Measurements from ENCODE around the gene MMP24.
"Not testable (repeated sequence)": the region's sequence is repeated elsewhere in the genome, so short reads cannot be mapped to it uniquely, and the experiment has no call there.

Gene MMP24

DNA sequence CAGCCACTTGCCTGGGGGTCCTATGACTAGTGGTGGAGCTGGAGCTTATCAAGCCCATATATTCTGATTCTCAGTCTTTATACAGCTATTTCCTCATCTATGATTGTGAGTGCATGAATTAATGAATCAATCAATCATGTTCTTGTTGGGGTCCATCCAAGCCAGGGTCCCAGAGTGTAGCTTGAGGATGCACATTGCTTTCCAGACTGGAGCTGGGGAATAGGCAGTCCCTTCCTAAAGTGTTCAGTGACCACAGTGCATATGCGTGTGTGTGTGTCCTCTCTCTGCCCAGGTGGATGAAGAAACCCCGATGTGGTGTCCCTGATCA, 25.1 kb downstream of the MMP24 start:
- no peaks in the 10 kb centered on the region for H3K36me3 ChIP-seq (ENCODE audit: control insufficient read depth, low read length)
- H3F3A ChIP-seq (ENCODE audit: control insufficient read depth, insufficient read depth), result no peaks in the 10 kb centered on the region
- no peaks in the 10 kb centered on the region for H3K9me2 ChIP-seq (replicated peaks; ENCODE audit: control insufficient read depth, low read length)
- H3K79me2 ChIP-seq (ENCODE audit: control insufficient read depth, low read length), result no peaks in the 10 kb centered on the region
- H4K20me1 ChIP-seq (ENCODE audit: control insufficient read depth, insufficient read depth, low read depth, low read length), result no peaks in the 10 kb centered on the region
- TF ChIP-seq EZH2phosphoT487 (IDR thresholded peaks at IDR 0.05; ENCODE audit: borderline replicate concordance, low read length), result no peak
- TF ChIP-seq, protein P1, sequence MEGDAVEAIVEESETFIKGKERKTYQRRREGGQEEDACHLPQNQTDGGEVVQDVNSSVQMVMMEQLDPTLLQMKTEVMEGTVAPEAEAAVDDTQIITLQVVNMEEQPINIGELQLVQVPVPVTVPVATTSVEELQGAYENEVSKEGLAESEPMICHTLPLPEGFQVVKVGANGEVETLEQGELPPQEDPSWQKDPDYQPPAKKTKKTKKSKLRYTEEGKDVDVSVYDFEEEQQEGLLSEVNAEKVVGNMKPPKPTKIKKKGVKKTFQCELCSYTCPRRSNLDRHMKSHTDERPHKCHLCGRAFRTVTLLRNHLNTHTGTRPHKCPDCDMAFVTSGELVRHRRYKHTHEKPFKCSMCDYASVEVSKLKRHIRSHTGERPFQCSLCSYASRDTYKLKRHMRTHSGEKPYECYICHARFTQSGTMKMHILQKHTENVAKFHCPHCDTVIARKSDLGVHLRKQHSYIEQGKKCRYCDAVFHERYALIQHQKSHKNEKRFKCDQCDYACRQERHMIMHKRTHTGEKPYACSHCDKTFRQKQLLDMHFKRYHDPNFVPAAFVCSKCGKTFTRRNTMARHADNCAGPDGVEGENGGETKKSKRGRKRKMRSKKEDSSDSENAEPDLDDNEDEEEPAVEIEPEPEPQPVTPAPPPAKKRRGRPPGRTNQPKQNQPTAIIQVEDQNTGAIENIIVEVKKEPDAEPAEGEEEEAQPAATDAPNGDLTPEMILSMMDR (IDR thresholded peaks at IDR 0.05; ENCODE audit: low read depth, low read length, poor library complexity, severe bottlenecking), result no peak
- H3K4me1 ChIP-seq (ENCODE audit: control insufficient read depth, low read length), result no peaks in the 10 kb centered on the region
- no peak overlapping the region for H3K4me3 ChIP-seq (ENCODE audit: low read length)
- H3K27me3 ChIP-seq (ENCODE audit: control insufficient read depth, low read length), result no peaks in the 10 kb centered on the region
- H3K9me3 ChIP-seq (ENCODE audit: control insufficient read depth, insufficient read depth, low read length), result no peaks in the 10 kb centered on the region
- H3K27ac ChIP-seq (ENCODE audit: low read depth, low read length), result no peak overlapping the region
- H3K4me2 ChIP-seq (ENCODE audit: low read length), result no peak overlapping the region

DNA sequence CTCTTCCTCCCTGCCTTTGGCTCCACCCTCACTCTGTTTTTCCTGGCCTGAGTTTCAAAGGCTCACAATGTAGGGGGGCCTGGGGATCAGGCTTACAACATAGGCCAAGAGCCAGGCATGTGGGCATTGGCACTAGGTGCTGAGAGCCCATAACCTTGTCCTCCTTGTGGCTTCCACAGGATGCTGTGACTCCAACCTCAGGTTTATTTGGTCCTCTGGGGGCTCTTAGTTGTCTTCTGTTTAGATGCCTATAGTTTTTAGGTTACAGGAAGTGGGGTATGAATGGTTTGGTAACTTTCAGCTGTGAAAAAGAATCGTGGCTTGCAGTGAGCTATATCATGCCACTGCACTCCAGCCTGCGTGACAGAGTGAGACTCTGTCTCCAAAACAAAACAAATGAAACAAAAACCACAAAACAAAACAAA, 25.6 kb downstream of the MMP24 start:
- Histone ChIP-seq H3F3A (ENCODE audit: control insufficient read depth, insufficient read depth) (no peaks in the 10 kb centered on the region), H3K36me3 (ENCODE audit: control insufficient read depth, low read length) (no peaks in the 10 kb centered on the region), H3K4me1 (ENCODE audit: control insufficient read depth, low read length) (no peaks in the 10 kb centered on the region), H3K4me2 (ENCODE audit: low read length) (no peak overlapping the region), H4K20me1 (ENCODE audit: control insufficient read depth, insufficient read depth, low read depth, low read length) (no peaks in the 10 kb centered on the region), H3K4me3 (ENCODE audit: low read length) (no peak overlapping the region), H3K27ac (ENCODE audit: low read depth, low read length) (no peak overlapping the region), H3K9me2 (replicated peaks; ENCODE audit: control insufficient read depth, low read length) (no peaks in the 10 kb centered on the region), H3K9me3 (ENCODE audit: control insufficient read depth, insufficient read depth, low read length) (no peaks in the 10 kb centered on the region), H3K27me3 (ENCODE audit: control insufficient read depth, low read length) (no peaks in the 10 kb centered on the region), H3K79me2 (ENCODE audit: control insufficient read depth, low read length) (no peaks in the 10 kb centered on the region)
- TF ChIP-seq, protein P1 (IDR thresholded peaks at IDR 0.05; ENCODE audit: low read depth, low read length, poor library complexity, severe bottlenecking), result no peak
- TF ChIP-seq EZH2phosphoT487 (IDR thresholded peaks at IDR 0.05; ENCODE audit: borderline replicate concordance, low read length), result no peak

DNA sequence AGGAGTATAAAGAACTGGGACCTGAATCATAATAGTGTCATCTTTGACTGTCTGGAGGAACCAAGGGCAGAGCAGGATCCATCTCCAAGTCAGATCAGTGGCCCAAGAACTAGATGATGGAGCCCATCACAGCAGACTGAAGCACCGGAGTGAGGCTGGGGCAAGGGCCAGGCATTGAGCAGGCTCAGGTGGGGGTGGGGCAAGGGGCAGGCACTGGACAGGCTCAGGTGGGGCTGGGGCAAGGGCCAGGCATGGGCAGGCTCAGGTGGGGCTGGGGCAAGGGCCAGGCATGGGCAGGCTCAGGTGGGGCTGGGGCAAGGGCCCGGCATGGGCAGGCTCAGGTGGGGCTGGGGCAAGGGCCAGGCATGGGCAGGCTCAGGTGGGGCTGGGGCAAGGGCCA, 26.1 kb downstream of the MMP24 start:
- H3K9me3 ChIP-seq (ENCODE audit: control insufficient read depth, insufficient read depth, low read length); H3K27me3 ChIP-seq (ENCODE audit: control insufficient read depth, low read length); H3K27ac ChIP-seq (ENCODE audit: low read depth, low read length); H3K4me3 ChIP-seq (ENCODE audit: low read length); H3K4me2 ChIP-seq (ENCODE audit: low read length); H3K9me2 ChIP-seq (replicated peaks; ENCODE audit: control insufficient read depth, low read length); H3K4me1 ChIP-seq (ENCODE audit: control insufficient read depth, low read length); H3K36me3 ChIP-seq (ENCODE audit: control insufficient read depth, low read length); H4K20me1 ChIP-seq (ENCODE audit: control insufficient read depth, insufficient read depth, low read depth, low read length); H3F3A ChIP-seq (ENCODE audit: control insufficient read depth, insufficient read depth); H3K79me2 ChIP-seq (ENCODE audit: control insufficient read depth, low read length): not testable (repeated sequence)

DNA sequence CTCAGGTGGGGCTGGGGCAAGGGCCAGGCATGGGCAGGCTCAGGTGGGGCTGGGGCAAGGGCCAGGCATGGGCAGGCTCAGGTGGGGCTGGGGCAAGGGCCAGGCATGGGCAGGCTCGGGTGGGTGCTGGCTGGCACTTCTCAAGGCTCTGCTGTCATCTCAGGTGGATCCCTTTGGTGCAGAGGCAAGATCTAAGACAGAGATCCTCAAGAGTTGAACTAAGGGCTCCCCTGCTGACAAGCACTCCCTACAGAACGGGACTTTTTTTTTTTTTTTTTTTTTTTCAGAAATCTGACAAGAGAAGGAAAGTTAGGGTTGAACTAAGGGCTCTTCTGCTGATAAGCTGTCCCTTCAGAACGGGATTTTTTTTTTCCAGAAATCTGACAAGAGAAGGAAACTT, 26.5 kb downstream of the MMP24 start:
- H3K4me1 ChIP-seq (ENCODE audit: control insufficient read depth, low read length), result no peaks in the 10 kb centered on the region
- TF ChIP-seq, protein P1 (IDR thresholded peaks at IDR 0.05; ENCODE audit: low read depth, low read length, poor library complexity, severe bottlenecking), result no peak
- no peak for TF ChIP-seq EZH2phosphoT487 (IDR thresholded peaks at IDR 0.05; ENCODE audit: borderline replicate concordance, low read length)

More for the DNA sequence above, 26.5 kb downstream of the MMP24 start:
- Histone ChIP-seq H3K27ac (ENCODE audit: low read depth, low read length) (no peak overlapping the region), H3F3A (ENCODE audit: control insufficient read depth, insufficient read depth) (no peaks in the 10 kb centered on the region), H3K9me2 (replicated peaks; ENCODE audit: control insufficient read depth, low read length) (no peaks in the 10 kb centered on the region), H3K4me2 (ENCODE audit: low read length) (no peak overlapping the region), H3K79me2 (ENCODE audit: control insufficient read depth, low read length) (no peaks in the 10 kb centered on the region), H3K27me3 (ENCODE audit: control insufficient read depth, low read length) (no peaks in the 10 kb centered on the region), H3K4me3 (ENCODE audit: low read length) (no peak overlapping the region), H3K9me3 (ENCODE audit: control insufficient read depth, insufficient read depth, low read length) (no peaks in the 10 kb centered on the region), H3K36me3 (ENCODE audit: control insufficient read depth, low read length) (no peaks in the 10 kb centered on the region), H4K20me1 (ENCODE audit: control insufficient read depth, insufficient read depth, low read depth, low read length) (no peaks in the 10 kb centered on the region)

Data from DOHH2 (cell line).